Activated T-cell treated with anti-CD3 and anti-CD28 coated beads, Interleukin-2, amount 50 U/mL, for 4 hours (primary cell): ENCODE results near the gene KCNV2. TPM values are rescaled to one million over a fixed set of nuclear protein-coding genes. Genes with fewer than 3 reads are reported as not detected.

ENCODE experiments used
- ATAC-seq, 2 donors: fragments of 200-7000 bp; cut with Tn5 transposase; one replicate each; pipeline ENCODE4 v1.10.0; 2021
- DNase-seq: peaks from one replicate; pipeline ENCODE4 v3.0.0-alpha.2; 2020
- H3K27me3 Mint-ChIP-seq: one replicate; pipeline ENCODE4 v1.8.0; 2021; ENCODE audit warnings: low read depth, mixed read lengths
- H3K36me3 Mint-ChIP-seq: one replicate; pipeline ENCODE4 v1.8.0; 2022; ENCODE audit warnings: mixed read lengths; ENCODE audit not compliant: insufficient read depth
- H3K4me1 Mint-ChIP-seq: one replicate; pipeline ENCODE4 v1.8.0; 2021; ENCODE audit warnings: low read depth, mixed read lengths
- H3K4me3 Mint-ChIP-seq: one replicate; pipeline ENCODE4 v1.8.0; 2021; ENCODE audit warnings: mild to moderate bottlenecking, moderate library complexity, mixed read lengths
- H3K9me3 Mint-ChIP-seq: one replicate; pipeline ENCODE4 v1.8.0; 2021; ENCODE audit warnings: mixed read lengths
- total RNA-seq, 3 donors: library from RNA; stranded (reverse); gene quantifications; one replicate each; pipeline ENCODE4 v1.2.1, GENCODE V29; 2021

Gene KCNV2
- total RNA-seq, 3 donors from 2014 or later = not detected

- Mint-ChIP-seq H3K27me3 (no peaks in the 10 kb centered on the region), H3K4me3 (no peak overlapping the region), H3K36me3 (peaks cover 2% of the 10 kb centered on the region), H3K9me3 (no peaks in the 10 kb centered on the region), H3K4me1 (no peaks in the 10 kb centered on the region)
- ATAC-seq = no peak
- DNase-seq = no peak
These were observed 10.8 kb downstream of the KCNV2 start for GRCh38 chr9:2727966-2728613.

- no peaks in the 10 kb centered on the region for H3K27me3 Mint-ChIP-seq
- H3K9me3 Mint-ChIP-seq = no peaks in the 10 kb centered on the region
- no peak overlapping the region for H3K4me3 Mint-ChIP-seq
- peaks cover 7% of the 10 kb centered on the region for H3K36me3 Mint-ChIP-seq
- no peak for ATAC-seq
- DNase-seq = no peak
- H3K4me1 Mint-ChIP-seq = no peaks in the 10 kb centered on the region
These were observed 11.7 kb downstream of the KCNV2 start for GRCh38 chr9:2729003-2729402.

GRCh38 chr9:2729721-2730120, 12.4 kb downstream of the KCNV2 start:
- ATAC-seq (no peak), DNase-seq (no peak)
- Mint-ChIP-seq H3K27me3 (no peaks in the 10 kb centered on the region), H3K36me3 (peaks cover 13% of the 10 kb centered on the region), H3K4me3 (no peak overlapping the region), H3K9me3 (no peaks in the 10 kb centered on the region), H3K4me1 (no peaks in the 10 kb centered on the region)

- Mint-ChIP-seq H3K36me3 (peaks cover 18% of the 10 kb centered on the region), H3K4me3 (no peak overlapping the region), H3K27me3 (no peaks in the 10 kb centered on the region), H3K4me1 (no peaks in the 10 kb centered on the region), H3K9me3 (no peaks in the 10 kb centered on the region)
- DNase-seq = no peak
- ATAC-seq = no peak
These were observed 13.7 kb downstream of the KCNV2 start for GRCh38 chr9:2730971-2731370.

- no peaks in the 10 kb centered on the region for H3K9me3 Mint-ChIP-seq
- no peak for ATAC-seq
- H3K36me3 Mint-ChIP-seq = peaks cover 23% of the 10 kb centered on the region
- H3K4me3 Mint-ChIP-seq = no peak overlapping the region
- no peak for DNase-seq
- H3K4me1 Mint-ChIP-seq = no peaks in the 10 kb centered on the region
- no peaks in the 10 kb centered on the region for H3K27me3 Mint-ChIP-seq
These were observed 15.2 kb downstream of the KCNV2 start for GRCh38 chr9:2732492-2732891.

- no peaks in the 10 kb centered on the region for H3K27me3 Mint-ChIP-seq
- ATAC-seq (no peak), DNase-seq (no peak)
- peaks cover 33% of the 10 kb centered on the region for H3K36me3 Mint-ChIP-seq
- no peaks in the 10 kb centered on the region for H3K9me3 Mint-ChIP-seq
- H3K4me1 Mint-ChIP-seq = no peaks in the 10 kb centered on the region
- no peak overlapping the region for H3K4me3 Mint-ChIP-seq
These were observed 23.3 kb downstream of the KCNV2 start for GRCh38 chr9:2740616-2741015.

- Mint-ChIP-seq H3K9me3 (no peaks in the 10 kb centered on the region), H3K4me1 (no peaks in the 10 kb centered on the region), H3K27me3 (no peaks in the 10 kb centered on the region), H3K4me3 (no peak overlapping the region), H3K36me3 (peaks cover 39% of the 10 kb centered on the region)
- DNase-seq (no peak), ATAC-seq (no peak)
These were observed 24.3 kb downstream of the KCNV2 start for GRCh38 chr9:2741441-2742158.

GRCh38 chr9:2742214-2742613, 24.9 kb downstream of the KCNV2 start:
- DNase-seq (no peak), ATAC-seq (no peak)
- Mint-ChIP-seq H3K36me3 (peaks cover 38% of the 10 kb centered on the region), H3K27me3 (no peaks in the 10 kb centered on the region), H3K4me3 (no peak overlapping the region), H3K4me1 (no peaks in the 10 kb centered on the region), H3K9me3 (no peaks in the 10 kb centered on the region)

GRCh38 chr9:2743937-2744529, 26.7 kb downstream of the KCNV2 start:
- DNase-seq = no peak
- Mint-ChIP-seq H3K4me3 (no peak overlapping the region), H3K27me3 (no peaks in the 10 kb centered on the region), H3K9me3 (no peaks in the 10 kb centered on the region), H3K36me3 (peaks cover 42% of the 10 kb centered on the region), H3K4me1 (no peaks in the 10 kb centered on the region)
- ATAC-seq = no peak

- peaks cover 52% of the 10 kb centered on the region for H3K36me3 Mint-ChIP-seq
- H3K4me3 Mint-ChIP-seq = no peak overlapping the region
- H3K27me3 Mint-ChIP-seq = no peaks in the 10 kb centered on the region
- DNase-seq (no peak), ATAC-seq (no peak)
- peaks cover 6% of the 10 kb centered on the region for H3K9me3 Mint-ChIP-seq
- no peaks in the 10 kb centered on the region for H3K4me1 Mint-ChIP-seq
These were observed 28.5 kb downstream of the KCNV2 start for GRCh38 chr9:2745560-2746380.

GRCh38 chr9:2749485-2749884, 32.2 kb downstream of the KCNV2 start:
- H3K4me3 Mint-ChIP-seq = no peak overlapping the region
- H3K36me3 Mint-ChIP-seq = peaks cover 61% of the 10 kb centered on the region
- ATAC-seq (no peak), DNase-seq (no peak)
- peaks cover 6% of the 10 kb centered on the region for H3K9me3 Mint-ChIP-seq
- no peaks in the 10 kb centered on the region for H3K4me1 Mint-ChIP-seq
- H3K27me3 Mint-ChIP-seq = no peaks in the 10 kb centered on the region

- DNase-seq (no peak), ATAC-seq (no peak)
- Mint-ChIP-seq H3K36me3 (peaks cover 69% of the 10 kb centered on the region), H3K27me3 (no peaks in the 10 kb centered on the region), H3K4me1 (no peaks in the 10 kb centered on the region), H3K4me3 (no peak overlapping the region), H3K9me3 (peaks cover 4% of the 10 kb centered on the region)
These were observed 38.0 kb downstream of the KCNV2 start for GRCh38 chr9:2755285-2755684.

- peaks cover 4% of the 10 kb centered on the region for H3K9me3 Mint-ChIP-seq
- ATAC-seq = no peak
- H3K27me3 Mint-ChIP-seq = no peaks in the 10 kb centered on the region
- no peaks in the 10 kb centered on the region for H3K4me1 Mint-ChIP-seq
- DNase-seq = no peak
- H3K4me3 Mint-ChIP-seq = no peak overlapping the region
- peaks cover 63% of the 10 kb centered on the region for H3K36me3 Mint-ChIP-seq
These were observed 41.0 kb downstream of the KCNV2 start for GRCh38 chr9:2758162-2758897.
